ENCODE data around the gene SH3YL1.

Gene SH3YL1

GRCh38 chr2:282371-283263 lies 18.8 kb upstream of the SH3YL1 start:
- DNase-seq (ENCODE audit: low read depth in 2 of 2), result no peak

- no peak for DNase-seq (ENCODE audit: low read depth in 2 of 2)
Observed at GRCh38 chr2:281381-281780, 17.5 kb upstream of the SH3YL1 start.

- no peak for DNase-seq (ENCODE audit: low read depth in 2 of 2)
Observed at GRCh38 chr2:280650-281110, 16.8 kb upstream of the SH3YL1 start.

GRCh38 chr2:279956-280649 lies 16.3 kb upstream of the SH3YL1 start:
- DNase-seq (ENCODE audit: low read depth in 2 of 2), result no peak

- DNase-seq (ENCODE audit: low read depth in 2 of 2), result no peak
Observed at GRCh38 chr2:279366-279765, 15.5 kb upstream of the SH3YL1 start.

- DNase-seq (ENCODE audit: low read depth in 2 of 2), result no peak
Observed at GRCh38 chr2:278927-279320, 15.1 kb upstream of the SH3YL1 start.

- DNase-seq (ENCODE audit: low read depth in 2 of 2), result no peak
Observed at GRCh38 chr2:278312-278926, 14.6 kb upstream of the SH3YL1 start.

- no peak for DNase-seq (ENCODE audit: low read depth in 2 of 2)
Observed at GRCh38 chr2:275466-275865, 11.6 kb upstream of the SH3YL1 start.

- DNase-seq (ENCODE audit: low read depth in 2 of 2), result no peak
Observed at GRCh38 chr2:274503-274902, 10.7 kb upstream of the SH3YL1 start.

- DNase-seq (ENCODE audit: low read depth in 2 of 2), result no peak
Observed at GRCh38 chr2:273333-273732, 9.5 kb upstream of the SH3YL1 start.

GRCh38 chr2:271917-272316 lies 8.1 kb upstream of the SH3YL1 start:
- no peak for DNase-seq (ENCODE audit: low read depth in 2 of 2)

- no peak for DNase-seq (ENCODE audit: low read depth in 2 of 2)
Observed at GRCh38 chr2:270861-271260, 7.0 kb upstream of the SH3YL1 start.

- no peak for DNase-seq (ENCODE audit: low read depth in 2 of 2)
Observed at GRCh38 chr2:269356-270030, 5.7 kb upstream of the SH3YL1 start.

- DNase-seq (ENCODE audit: low read depth in 2 of 2), result no peak
Observed at GRCh38 chr2:268323-268722, 4.5 kb upstream of the SH3YL1 start.

GRCh38 chr2:264493-265468 lies 949 bp upstream of the SH3YL1 start, which contains the start of gene ACP1:
Gene ACP1 (plus strand): TSS chr2:264947. CDS start chr2:264965, 18 bp downstream.
- DNase-seq (ENCODE audit: low read depth in 2 of 2), result peak; percentile 92 to 93

GRCh38 chr2:263022-263738 lies 652 bp downstream of the SH3YL1 start:
- no peak for DNase-seq (ENCODE audit: low read depth in 2 of 2)

- DNase-seq (ENCODE audit: low read depth in 2 of 2), result no peak
Observed at GRCh38 chr2:262117-262516, 1.7 kb downstream of the SH3YL1 start.

GRCh38 chr2:260507-261161 lies 3.2 kb downstream of the SH3YL1 start:
- DNase-seq (ENCODE audit: low read depth in 2 of 2), result no peak

- no peak for DNase-seq (ENCODE audit: low read depth in 2 of 2)
Observed at GRCh38 chr2:259789-260331, 4.0 kb downstream of the SH3YL1 start.

All from stimulated activated CD8-positive, alpha-beta memory T cell treated with anti-CD3 and anti-CD28 coated beads, Interleukin-2, amount 100 ng/mL, for 48 hours (primary cell).